Smooth muscle cell (in vitro differentiated cells): Measurements from ENCODE around the gene HDX. TPM values are rescaled to one million over a fixed set of nuclear protein-coding genes. Genes with fewer than 3 reads are reported as not detected.
"Not testable (repeated sequence)": the region's sequence is repeated elsewhere in the genome, so short reads cannot be mapped to it uniquely, and the experiment has no call there.

ENCODE experiments used
- DNase-seq: peaks from one replicate; lab custom pipeline; 2025; ENCODE audit not compliant: unreplicated experiment; lab: John Stamatoyannopoulos, UW
- H2AFZ ChIP-seq: fragments of 200-600 bp; sonication (generic); 2 replicates; pipeline ENCODE4 v1.6.0; 2016; ENCODE audit warnings: antibody characterized with exemption, low read depth, mild to moderate bottlenecking
- H3F3A ChIP-seq: fragments of 200-600 bp; sonication (generic); 2 replicates; pipeline ENCODE4 v1.6.0; 2017; ENCODE audit warnings: antibody characterized with exemption, low read depth
- H3K27ac ChIP-seq: fragments of 200-600 bp; sonication (generic); 2 replicates; pipeline ENCODE4 v1.5.1; 2016; ENCODE audit warnings: low read depth, mild to moderate bottlenecking
- H3K27me3 ChIP-seq: fragments of 200-600 bp; sonication (generic); 2 replicates; pipeline ENCODE4 v1.6.1; 2016; ENCODE audit warnings: low read depth, mild to moderate bottlenecking
- H3K36me3 ChIP-seq: fragments of 200-600 bp; sonication (generic); 2 replicates; pipeline ENCODE4 v1.5.1; 2016; ENCODE audit warnings: low read depth
- H3K4me1 ChIP-seq: fragments of 200-600 bp; sonication (generic); 2 replicates; pipeline ENCODE4 v1.5.1; 2016; ENCODE audit warnings: low read depth
- H3K4me2 ChIP-seq: fragments of 200-600 bp; sonication (generic); 2 replicates; pipeline ENCODE4 v1.6.0; 2016; ENCODE audit warnings: mild to moderate bottlenecking
- H3K4me3 ChIP-seq: fragments of 200-600 bp; sonication (generic); 2 replicates; pipeline ENCODE4 v1.5.1; 2016; ENCODE audit warnings: mild to moderate bottlenecking
- H3K79me2 ChIP-seq: fragments of 200-600 bp; sonication (generic); 2 replicates; pipeline ENCODE4 v1.6.0; 2016; ENCODE audit warnings: low read depth, mild to moderate bottlenecking
- H3K9ac ChIP-seq: fragments of 200-600 bp; sonication (generic); 2 replicates; pipeline ENCODE4 v1.6.0; 2016; ENCODE audit warnings: low read depth
- H3K9me3 ChIP-seq: fragments of 200-600 bp; sonication (generic); replicated peaks from 2 replicates; pipeline ENCODE4 v1.5.1; 2016; ENCODE audit warnings: low read depth
- H4K20me1 ChIP-seq: fragments of 200-600 bp; sonication (generic); 2 replicates; pipeline ENCODE4 v1.6.0; 2016; ENCODE audit warnings: low read depth
- CTCF ChIP-seq: fragments of 200-600 bp; sonication (generic); IDR thresholded peaks from 2 replicates; pipeline ENCODE4 v1.5.1; 2017; ENCODE audit warnings: borderline replicate concordance, mild to moderate bottlenecking, antibody characterized with exemption; ENCODE audit not compliant: insufficient read depth, poor library complexity, severe bottlenecking
- WGBS: methylation state at CpG from one replicate; pipeline ENCODE4 v1.1.7; 2016; ENCODE audit warnings: low lambda C conversion rate; 5-methylcytosine and 5-hydroxymethylcytosine counted together
- polyA plus RNA-seq: library from polyadenylated mRNA; unstranded; fragments of >200 nt; fragmentation: Nextera tagmentation; extraction: Ambion mirVana; gene quantifications from 2 replicates; pipeline ENCODE4 v1.2.1, GENCODE V29; 2016
- small RNA-seq: library from RNA; depleted of rRNA; stranded (forward); fragments of <200 nt; gene quantifications from one replicate; pipeline ENCODE3, GENCODE V24; 2014
- total RNA-seq: library from RNA; depleted of rRNA; stranded (reverse); fragments of >200 nt; gene quantifications from 2 replicates; pipeline ENCODE4 v1.2.3, GENCODE V29; 2014

HDX gene
- total and polyA plus RNA-seq, 2 experiments from 2014 or later: 4.0 to 5.1 TPM

DNA sequence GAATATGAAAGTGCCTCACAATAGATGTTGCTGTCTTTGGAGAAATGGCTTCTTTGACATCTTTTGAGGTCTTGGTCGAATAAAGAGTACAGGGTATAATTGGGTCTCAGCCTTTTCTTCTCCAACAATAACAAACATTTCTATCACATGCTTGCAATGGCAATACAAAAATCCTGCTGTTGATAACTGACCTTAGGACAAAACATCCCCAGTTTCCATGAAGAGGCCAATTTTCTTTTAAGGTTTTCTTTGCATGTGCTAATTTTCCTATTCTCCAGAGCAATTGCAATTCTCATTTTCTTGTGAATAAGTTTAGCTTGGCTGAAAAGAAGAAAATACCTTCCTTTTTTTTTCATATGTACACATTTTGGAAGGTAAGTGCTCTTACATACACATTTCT lies 183.6 kb downstream of the HDX start:
- no peak overlapping the region for H3K4me2 ChIP-seq
- no peaks in the 10 kb centered on the region for H3F3A ChIP-seq
- H3K9ac ChIP-seq: no peak overlapping the region
- no peaks in the 10 kb centered on the region for H3K4me1 ChIP-seq
- H3K79me2 ChIP-seq: no peaks in the 10 kb centered on the region
- H3K4me3 ChIP-seq: no peak overlapping the region
- H2AFZ ChIP-seq: no peak overlapping the region
- H3K9me3 ChIP-seq: no peaks in the 10 kb centered on the region
- WGBS: 34% methylated on average over 1 of the region's 1 CpG
- no peak for TF ChIP-seq CTCF
- H4K20me1 ChIP-seq: no peaks in the 10 kb centered on the region
- no peak overlapping the region for H3K27ac ChIP-seq
- no peak for DNase-seq
- H3K36me3 ChIP-seq: no peaks in the 10 kb centered on the region
- no peaks in the 10 kb centered on the region for H3K27me3 ChIP-seq

DNA sequence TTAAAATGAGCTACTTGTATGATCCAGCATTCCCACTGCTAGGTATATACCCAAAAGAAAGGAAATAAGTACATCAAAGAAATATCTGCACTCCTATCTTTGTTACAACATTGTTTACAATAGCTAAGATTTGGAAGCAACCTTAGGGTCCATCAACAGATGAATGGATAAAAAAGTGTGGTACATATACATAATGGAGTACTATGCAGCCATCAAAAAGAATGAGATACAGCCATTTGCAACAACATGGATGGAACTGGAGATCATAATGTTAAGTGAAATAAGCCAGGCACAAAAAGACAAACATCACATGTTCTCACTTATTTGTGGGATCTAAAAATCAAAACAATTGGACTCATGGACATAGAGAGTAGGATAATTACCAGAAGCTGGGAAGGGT lies 186.3 kb downstream of the HDX start:
- H3K9ac ChIP-seq, H3K4me3 ChIP-seq, H3K4me1 ChIP-seq, H3K4me2 ChIP-seq, H3K36me3 ChIP-seq, DNase-seq, H3K79me2 ChIP-seq, H3K27ac ChIP-seq, H3F3A ChIP-seq, H3K27me3 ChIP-seq, H3K9me3 ChIP-seq, H2AFZ ChIP-seq, H4K20me1 ChIP-seq: not testable (repeated sequence)

Small RNA genes lying within 50 kb of the gene (small RNA-seq; reads per million reads assigned to genes)
- gene AL450471.1: not detected
